Keratinocyte (primary cell): ENCODE measurements around the gene CLCN5. TPM values are rescaled to one million over a fixed set of nuclear protein-coding genes. Genes with fewer than 3 reads are reported as not detected.

Experiments
- DNase-seq: peaks from one replicate; pipeline ENCODE4 v3.0.0-alpha.2; 2011; ENCODE audit warnings: low read depth, missing footprints, low spot score
- FAIRE-seq: peaks from 2 replicates; lab custom pipeline; 2011; peaks lifted over from hg19 to GRCh38; lab: Jason Lieb, UNC
- H2AFZ ChIP-seq: 2 replicates; pipeline ENCODE4 v1.6.0; 2012; ENCODE audit warnings: low read length, control low read depth, inconsistent platforms; ENCODE audit not compliant: control insufficient read depth
- H3K27ac ChIP-seq: 2 replicates; pipeline ENCODE4 v1.5.1; 2011; ENCODE audit warnings: low read length; ENCODE audit not compliant: control insufficient read depth, insufficient read depth
- H3K27me3 ChIP-seq: 3 replicates; pipeline ENCODE4 v1.6.0; 2011; ENCODE audit warnings: low read length; ENCODE audit not compliant: control insufficient read depth, insufficient read depth; ENCODE audit errors: extremely low read depth
- H3K36me3 ChIP-seq, 2 experiments: 2 replicates in 1 of 2; 3 replicates in 1 of 2; pipeline ENCODE4 v1.5.1; 2011; ENCODE audit warnings: low read length in 2 of 2, mild to moderate bottlenecking in 1 of 2; ENCODE audit not compliant: control insufficient read depth in 2 of 2, insufficient read depth in 2 of 2; ENCODE audit errors: extremely low read depth in 1 of 2
- H3K4me1 ChIP-seq: 3 replicates; pipeline ENCODE4 v1.5.1; 2011; ENCODE audit warnings: low read length; ENCODE audit not compliant: control insufficient read depth, insufficient read depth; ENCODE audit errors: extremely low read depth
- H3K4me2 ChIP-seq: 3 replicates; pipeline ENCODE4 v1.6.0; 2011; ENCODE audit warnings: low read depth, low read length; ENCODE audit not compliant: control insufficient read depth, insufficient read depth; ENCODE audit errors: extremely low read depth
- H3K4me3 ChIP-seq, 3 experiments: fragments of 200-600 bp in 1 of 3; sonication (generic) in 1 of 3; 2 replicates in 2 of 3; 3 replicates in 1 of 3; pipeline ENCODE4 v1.5.1; 2011 to 2016; ENCODE audit warnings: low read length in 3 of 3, mild to moderate bottlenecking in 3 of 3, control low read depth in 2 of 3, inconsistent platforms in 1 of 3, low read depth in 1 of 3, mixed read lengths in 1 of 3, mixed run types in 1 of 3, moderate library complexity in 1 of 3; ENCODE audit not compliant: control insufficient read depth in 2 of 3, insufficient read depth in 2 of 3; ENCODE audit errors: extremely low read depth in 1 of 3
- H3K79me2 ChIP-seq: 2 replicates; pipeline ENCODE4 v1.6.0; 2012; ENCODE audit warnings: low read length; ENCODE audit not compliant: control insufficient read depth, insufficient read depth
- H3K9ac ChIP-seq: 3 replicates; pipeline ENCODE4 v1.6.0; 2011; ENCODE audit warnings: low read length; ENCODE audit not compliant: control insufficient read depth, insufficient read depth; ENCODE audit errors: extremely low read depth
- H3K9me1 ChIP-seq: 3 replicates; pipeline ENCODE4 v1.6.0; 2011; ENCODE audit warnings: low read length; ENCODE audit not compliant: control insufficient read depth, insufficient read depth; ENCODE audit errors: extremely low read depth
- H3K9me3 ChIP-seq: 2 replicates; pipeline ENCODE4 v1.5.1; 2012; ENCODE audit warnings: low read depth, low read length; ENCODE audit not compliant: control insufficient read depth
- H4K20me1 ChIP-seq: 3 replicates; pipeline ENCODE4 v1.6.0; 2011; ENCODE audit warnings: low read length; ENCODE audit not compliant: control insufficient read depth, insufficient read depth; ENCODE audit errors: extremely low read depth
- EZH2 ChIP-seq: IDR thresholded peaks from one replicate; pipeline ENCODE4 v1.6.1; 2012; ENCODE audit warnings: inconsistent platforms, mild to moderate bottlenecking, low read length, moderate library complexity
- dilution Hi-C: fragments of 300-500 bp; cut with MboI; formaldehyde crosslinking; loops from one replicate; pipeline ENCODE4 v1.7.0; 2020; ENCODE audit warnings: low sequenced_read_pairs; ENCODE audit not compliant: extremely low pct_ligation_motif_present
- polyA plus RNA-seq, 5 experiments: library from polyadenylated mRNA; depleted of rRNA in 3 of 5; stranded (reverse) in 3 of 5; stranded (forward) in 1 of 5; unstranded in 1 of 5; fragments of >200 nt; gene quantifications; 1 replicate in 1 of 5; 2 replicates in 3 of 5; 3 replicates in 1 of 5; pipeline versions ENCODE4 v1.2.1 to v1.2.3, GENCODE V29; 2011 to 2012; ENCODE audit warnings: missing spikeins in 2 of 5, low read depth in 1 of 5, low replicate concordance in 1 of 5
- TF ChIP-seq, protein P1 (sequence below), 3 experiments: IDR thresholded peaks in 1 of 3; conservative IDR thresholded peaks in 1 of 3; optimal IDR thresholded peaks in 1 of 3; 2 replicates in 2 of 3; 3 replicates in 1 of 3; pipeline versions ENCODE3 to v1.5.1; 2011; ENCODE audit warnings: low read length in 3 of 3, mild to moderate bottlenecking in 3 of 3, moderate library complexity in 2 of 3, control low read depth in 1 of 3, inconsistent platforms in 1 of 3; ENCODE audit not compliant: insufficient read depth in 2 of 3; ENCODE audit errors: extremely low read depth in 1 of 3

Gene CLCN5
- polyA plus RNA-seq, 1 donor (not counting 4 experiments of a cell fraction or from before 2014, with no cell fraction given) = 3.9 TPM

DNA sequence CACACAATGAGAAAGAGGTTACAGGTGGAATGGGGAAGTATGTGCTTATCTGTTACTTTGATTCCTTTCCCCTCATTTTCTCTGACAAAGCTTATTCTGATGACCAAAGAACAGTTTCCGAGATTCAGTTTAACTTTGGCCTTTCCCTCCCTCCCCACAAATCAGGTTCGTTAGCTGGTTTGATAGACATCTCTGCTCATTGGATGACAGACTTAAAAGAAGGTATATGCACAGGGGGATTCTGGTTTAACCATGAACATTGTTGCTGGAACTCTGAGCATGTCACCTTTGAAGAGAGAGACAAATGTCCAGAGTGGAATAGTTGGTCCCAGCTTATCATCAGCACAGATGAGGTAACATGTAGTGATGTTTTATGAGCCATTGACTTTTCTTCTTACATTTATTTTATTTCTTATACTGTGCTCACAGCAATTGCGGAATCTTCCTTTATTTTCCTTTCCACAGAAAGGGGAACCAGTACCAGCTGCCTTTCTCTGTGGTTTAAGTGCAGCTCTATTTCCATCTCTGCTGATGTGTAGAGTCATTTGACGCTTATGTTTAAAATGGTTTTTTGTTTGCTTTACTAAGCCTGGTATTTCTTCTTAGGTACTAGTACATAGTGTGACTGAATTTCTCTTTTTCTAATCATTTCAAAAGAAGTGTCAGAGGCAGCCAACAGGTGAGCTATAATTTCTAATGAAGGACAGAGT, 153.4 kb downstream of the CLCN5 start:
- TF ChIP-seq, protein P1, sequence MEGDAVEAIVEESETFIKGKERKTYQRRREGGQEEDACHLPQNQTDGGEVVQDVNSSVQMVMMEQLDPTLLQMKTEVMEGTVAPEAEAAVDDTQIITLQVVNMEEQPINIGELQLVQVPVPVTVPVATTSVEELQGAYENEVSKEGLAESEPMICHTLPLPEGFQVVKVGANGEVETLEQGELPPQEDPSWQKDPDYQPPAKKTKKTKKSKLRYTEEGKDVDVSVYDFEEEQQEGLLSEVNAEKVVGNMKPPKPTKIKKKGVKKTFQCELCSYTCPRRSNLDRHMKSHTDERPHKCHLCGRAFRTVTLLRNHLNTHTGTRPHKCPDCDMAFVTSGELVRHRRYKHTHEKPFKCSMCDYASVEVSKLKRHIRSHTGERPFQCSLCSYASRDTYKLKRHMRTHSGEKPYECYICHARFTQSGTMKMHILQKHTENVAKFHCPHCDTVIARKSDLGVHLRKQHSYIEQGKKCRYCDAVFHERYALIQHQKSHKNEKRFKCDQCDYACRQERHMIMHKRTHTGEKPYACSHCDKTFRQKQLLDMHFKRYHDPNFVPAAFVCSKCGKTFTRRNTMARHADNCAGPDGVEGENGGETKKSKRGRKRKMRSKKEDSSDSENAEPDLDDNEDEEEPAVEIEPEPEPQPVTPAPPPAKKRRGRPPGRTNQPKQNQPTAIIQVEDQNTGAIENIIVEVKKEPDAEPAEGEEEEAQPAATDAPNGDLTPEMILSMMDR (optimal IDR thresholded peaks at IDR 0.05 in 1 of 3, IDR thresholded peaks at IDR 0.05 in 1 of 3, conservative IDR thresholded peaks at IDR 0.05 in 1 of 3; ENCODE audit: extremely low read depth in 1 of 3, insufficient read depth in 2 of 3, low read length in 3 of 3) = no peak
- Histone ChIP-seq H3K27me3 (no peaks in the 10 kb centered on the region), H4K20me1 (no peaks in the 10 kb centered on the region), H3K4me3 (no peak overlapping the region), H2AFZ (no peak overlapping the region), H3K27ac (no peak overlapping the region), H3K4me1 (no peaks in the 10 kb centered on the region), H3K9me1 (no peaks in the 10 kb centered on the region), H3K9ac (no peak overlapping the region), H3K36me3 (no peaks in the 10 kb centered on the region), H3K9me3 (no peaks in the 10 kb centered on the region), H3K79me2 (no peaks in the 10 kb centered on the region), H3K4me2 (no peak overlapping the region)
- FAIRE-seq = no peak
- no peak for DNase-seq
- dilution Hi-C loops = no loop called here

DNA sequence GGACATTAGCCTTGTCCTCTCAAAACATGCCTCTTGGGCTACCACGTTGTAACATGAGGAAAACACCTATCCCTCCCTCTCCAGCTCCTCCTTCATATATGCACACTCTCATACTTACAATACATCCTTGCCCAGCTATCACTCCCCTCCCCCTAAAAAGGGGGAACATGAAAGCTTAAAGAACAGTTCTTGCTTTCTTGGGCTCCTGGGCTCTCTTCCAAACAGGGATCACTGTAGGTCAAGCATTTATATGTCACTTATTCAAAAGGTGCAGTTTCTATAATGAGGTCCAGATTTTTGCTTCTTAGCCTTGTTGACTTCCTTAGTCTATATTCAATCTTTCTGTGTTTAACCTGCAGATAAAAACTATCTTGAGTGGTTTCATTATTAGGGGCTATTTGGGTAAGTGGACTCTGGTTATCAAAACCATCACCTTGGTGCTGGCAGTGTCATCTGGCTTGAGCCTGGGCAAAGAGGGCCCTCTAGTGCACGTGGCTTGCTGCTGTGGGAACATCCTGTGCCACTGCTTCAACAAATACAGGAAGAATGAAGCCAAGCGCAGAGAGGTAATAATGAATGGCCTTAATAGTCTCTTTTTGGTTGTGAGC, 159.0 kb downstream of the CLCN5 start:
- H4K20me1 ChIP-seq = no peaks in the 10 kb centered on the region
- no peaks in the 10 kb centered on the region for H3K9me1 ChIP-seq
- dilution Hi-C loops = no loop called here
- no peak overlapping the region for H3K4me2 ChIP-seq
- DNase-seq = no peak
- no peak overlapping the region for H3K27ac ChIP-seq
- no peaks in the 10 kb centered on the region for H3K79me2 ChIP-seq
- H3K4me1 ChIP-seq = no peaks in the 10 kb centered on the region
- no peak overlapping the region for H2AFZ ChIP-seq
- H3K36me3 ChIP-seq = no peaks in the 10 kb centered on the region
- no peak for TF ChIP-seq EZH2
- TF ChIP-seq, protein P1 (optimal IDR thresholded peaks at IDR 0.05 in 1 of 3, IDR thresholded peaks at IDR 0.05 in 1 of 3, conservative IDR thresholded peaks at IDR 0.05 in 1 of 3; ENCODE audit: extremely low read depth in 1 of 3, insufficient read depth in 2 of 3, low read length in 3 of 3) = peak; percentile 8 to 68 (median 25)
- H3K9ac ChIP-seq = no peak overlapping the region
- FAIRE-seq = no peak
- H3K27me3 ChIP-seq = no peaks in the 10 kb centered on the region
- no peaks in the 10 kb centered on the region for H3K9me3 ChIP-seq
- no peak overlapping the region for H3K4me3 ChIP-seq
